Measurements from ENCODE around the gene MGAT1.

MGAT1 gene

GRCh38 chr5:180823940-180824629 is 21.5 kb upstream of the MGAT1 start:
- DNase-seq (ENCODE audit: low spot score): no peak

DNA sequence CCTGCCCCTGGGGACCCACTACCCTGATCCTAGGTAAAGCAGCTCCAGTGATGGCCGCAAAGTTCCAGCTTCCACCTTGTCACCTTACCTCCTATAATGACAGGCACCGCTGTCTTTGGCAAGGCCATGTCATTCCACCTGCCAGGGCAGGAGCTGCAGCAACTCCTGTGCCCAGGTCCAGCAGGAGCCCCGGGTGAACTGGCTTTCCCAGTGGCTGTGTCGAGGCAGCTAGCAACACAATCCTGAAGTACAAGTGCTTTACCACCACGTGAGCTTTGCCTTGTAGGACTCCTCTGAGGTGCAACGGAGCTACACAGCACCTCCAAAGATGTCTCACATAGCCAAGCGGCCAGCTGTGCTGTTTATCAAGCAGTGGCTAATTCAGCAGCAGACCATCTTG is 20.7 kb upstream of the MGAT1 start:
- no peak for DNase-seq (ENCODE audit: low spot score)

- no peak for DNase-seq (ENCODE audit: low spot score)
Measured at GRCh38 chr5:180821538-180821937, 18.9 kb upstream of the MGAT1 start.

DNA sequence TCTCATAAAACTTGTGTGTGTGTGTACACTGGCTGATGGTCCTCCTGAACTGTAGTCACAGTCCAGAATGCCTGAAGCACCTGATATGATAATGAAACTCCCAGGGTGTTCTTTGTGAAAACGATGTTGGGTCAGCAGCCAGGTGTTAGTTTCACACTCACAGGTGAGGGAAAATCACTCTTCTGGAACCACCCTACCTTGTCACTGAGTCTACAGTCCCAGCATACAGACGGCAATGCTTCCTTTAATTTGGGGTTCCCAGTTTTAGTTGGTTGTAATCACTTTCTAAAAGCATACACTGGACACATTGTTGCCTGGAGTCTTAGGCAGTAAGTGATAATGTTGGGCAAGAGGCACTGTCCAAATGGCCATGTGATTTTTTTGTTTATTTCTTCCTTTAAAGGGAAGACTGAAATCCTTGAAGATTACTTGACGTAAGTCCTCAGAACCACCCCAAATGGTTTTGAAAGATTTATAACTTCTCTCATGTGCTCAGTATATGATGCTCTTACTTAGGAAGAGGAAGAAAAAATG is 18.2 kb upstream of the MGAT1 start:
- DNase-seq (ENCODE audit: low spot score): peak; percentile 60

DNA sequence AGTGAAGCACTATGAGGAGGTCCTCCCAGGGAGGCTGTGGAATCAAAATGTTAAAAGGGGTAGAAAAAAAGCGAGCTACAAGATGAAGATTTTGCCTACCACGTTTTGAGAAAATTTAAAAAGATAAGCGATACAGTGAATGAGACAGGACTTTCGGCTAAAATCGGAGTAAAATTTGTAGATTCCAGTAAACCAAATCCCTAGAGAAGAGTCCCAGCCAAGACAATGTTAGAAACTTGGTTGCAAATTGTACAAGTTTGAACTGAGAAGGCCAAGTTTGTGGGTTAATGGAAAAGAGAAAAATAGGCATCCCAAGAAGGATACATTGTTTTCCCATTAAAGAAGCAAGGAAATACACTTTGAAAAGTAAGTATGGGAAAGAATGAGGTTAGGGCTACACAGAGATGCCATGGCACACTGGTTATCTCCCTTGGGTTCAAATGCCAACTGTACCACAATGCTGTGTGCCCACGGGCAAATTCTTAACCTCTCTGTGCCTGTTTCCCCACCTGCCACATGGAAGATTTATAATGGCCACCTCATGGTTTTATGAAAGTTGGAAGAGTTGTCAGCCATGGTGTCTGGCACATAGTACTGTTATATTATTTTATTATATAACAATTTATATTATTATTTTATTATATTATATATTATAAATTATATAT is 16.2 kb upstream of the MGAT1 start:
- DNase-seq (ENCODE audit: low spot score): no peak

- no peak for DNase-seq (ENCODE audit: low spot score)
Measured at GRCh38 chr5:180817893-180818674, 15.5 kb upstream of the MGAT1 start.

GRCh38 chr5:180816608-180817534 is 14.3 kb upstream of the MGAT1 start:
- no peak for DNase-seq (ENCODE audit: low spot score)

- DNase-seq (ENCODE audit: low spot score): peak; percentile 54
Measured at GRCh38 chr5:180815293-180815917, 12.8 kb upstream of the MGAT1 start.

- DNase-seq (ENCODE audit: low spot score): no peak
Measured at GRCh38 chr5:180813420-180813819, 10.8 kb upstream of the MGAT1 start.

DNA sequence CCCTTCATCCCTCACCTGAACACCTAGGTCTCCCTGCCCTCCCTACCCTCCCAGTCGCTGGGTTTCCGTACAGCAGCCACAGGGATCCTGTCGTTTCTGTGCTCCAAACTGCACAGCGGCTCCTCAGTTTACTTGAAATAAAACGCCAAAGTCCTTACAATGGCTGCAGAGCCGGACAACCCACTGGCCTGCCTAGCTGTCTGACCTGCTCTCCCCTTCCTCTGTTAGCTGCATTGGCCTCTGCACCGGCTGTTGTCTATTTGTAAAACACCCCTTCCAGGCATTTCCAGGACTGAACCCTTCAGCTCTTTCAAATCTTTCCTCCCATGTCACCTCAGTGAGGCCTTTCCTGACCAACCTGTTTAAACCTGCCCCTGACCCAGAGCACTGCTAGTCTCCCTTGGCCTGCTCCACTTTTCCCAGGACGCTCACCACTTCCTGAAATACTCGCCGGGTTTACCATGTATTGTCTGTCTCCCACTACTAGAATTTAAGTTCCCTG is 9.1 kb upstream of the MGAT1 start:
- DNase-seq (ENCODE audit: low spot score): no peak

DNA sequence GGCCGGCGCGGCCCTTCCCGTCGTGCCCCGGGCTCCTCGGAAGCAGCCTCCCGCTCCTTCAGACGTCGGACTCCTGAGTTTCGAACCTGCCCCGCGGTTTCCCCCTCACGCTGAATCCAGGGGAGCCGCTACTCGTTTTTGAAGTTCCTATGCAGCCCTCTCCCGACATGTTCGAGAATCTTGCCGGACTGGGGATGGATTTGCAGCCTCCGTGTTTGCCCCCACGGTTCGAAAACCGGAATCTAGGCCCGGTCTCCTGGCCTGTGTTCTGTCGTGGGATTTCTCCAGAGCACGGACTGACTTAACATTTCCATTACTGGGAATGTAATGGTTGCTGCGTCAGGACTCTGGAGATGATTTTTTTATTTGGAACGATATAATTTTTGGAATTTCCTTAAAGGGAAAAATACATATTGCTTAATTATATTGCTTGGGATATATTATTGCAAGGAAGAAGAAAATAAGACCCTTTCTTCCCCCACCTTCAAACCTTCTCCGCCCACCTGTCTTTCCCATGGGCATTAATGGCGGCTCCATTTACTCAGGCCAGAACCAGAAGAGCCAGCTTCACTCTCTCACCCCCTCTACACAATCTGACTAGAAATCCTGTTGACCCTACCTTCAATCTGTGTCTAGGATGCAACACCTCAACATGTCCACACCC is 8.5 kb upstream of the MGAT1 start:
- DNase-seq (ENCODE audit: low spot score): no peak

DNA sequence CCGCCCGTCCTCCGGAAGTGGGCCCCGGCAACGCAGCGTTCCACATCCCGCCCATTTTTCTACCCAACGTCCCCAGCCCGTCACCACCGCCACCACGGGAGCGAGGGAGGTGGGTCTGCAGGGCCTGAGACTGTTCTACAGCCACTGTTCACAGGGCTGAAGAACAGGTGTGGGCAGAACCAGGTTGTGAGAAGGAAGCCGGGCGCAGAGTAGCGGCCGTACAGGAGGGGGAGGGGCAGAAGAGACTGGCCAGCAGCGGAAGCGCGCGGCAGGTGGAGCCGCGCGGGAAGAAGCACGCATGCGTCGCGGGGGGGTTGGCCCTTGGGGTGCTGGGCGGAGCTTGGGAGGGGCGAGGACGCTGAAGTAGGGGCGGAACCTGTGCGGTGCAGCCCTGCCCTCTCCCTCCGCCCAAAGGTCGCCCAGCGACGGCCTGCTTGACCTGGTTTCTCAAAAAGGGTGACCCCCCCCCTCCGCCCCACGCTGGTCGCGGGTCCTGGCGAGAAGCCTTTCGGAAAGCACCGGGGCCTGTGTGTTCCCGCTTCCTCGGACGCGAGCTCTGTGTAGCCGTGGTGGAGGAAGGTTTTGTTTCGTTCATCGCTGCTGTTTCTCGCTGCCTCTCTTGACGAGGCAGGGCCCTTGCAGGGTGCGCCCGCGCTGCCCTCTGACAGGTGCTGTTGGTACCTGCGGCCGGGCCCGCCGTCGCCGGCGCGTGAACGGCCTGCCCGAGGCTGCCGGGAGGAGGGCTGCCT is 7.8 kb upstream of the MGAT1 start:
- peak; percentile 94 for DNase-seq (ENCODE audit: low spot score)

- DNase-seq (ENCODE audit: low spot score): peak; percentile 94
Measured at GRCh38 chr5:180809403-180810209, 7.0 kb upstream of the MGAT1 start.

DNA sequence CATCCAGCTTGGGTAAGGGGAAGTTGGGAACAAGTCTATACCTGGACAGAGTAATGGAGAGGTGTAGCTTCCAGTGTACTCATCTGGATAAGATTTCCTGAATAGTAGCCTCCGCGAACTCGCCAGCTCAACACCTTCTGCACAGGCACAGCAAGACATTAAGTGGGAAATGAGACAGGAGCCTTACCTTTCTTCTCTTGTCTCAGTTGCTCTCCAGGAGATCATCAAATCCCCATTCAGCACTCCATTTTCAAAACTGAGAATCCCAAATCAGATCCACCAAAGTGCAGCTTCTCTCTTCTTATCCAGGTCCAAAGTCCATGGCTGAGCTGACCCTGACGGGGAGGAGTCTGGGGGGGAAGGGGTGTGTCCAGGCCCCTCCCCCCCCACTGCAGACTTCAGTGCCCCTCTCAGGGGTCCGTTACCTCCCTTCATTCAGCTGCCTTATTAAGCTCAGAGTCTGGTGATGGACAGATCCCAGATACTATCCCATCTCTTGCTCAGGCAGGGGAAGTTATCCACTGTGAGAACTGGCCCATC is 5.9 kb upstream of the MGAT1 start:
- no peak for DNase-seq (ENCODE audit: low spot score)

GRCh38 chr5:180807654-180808414 is 5.2 kb upstream of the MGAT1 start:
- no peak for DNase-seq (ENCODE audit: low spot score)

GRCh38 chr5:180807046-180807445 is 4.4 kb upstream of the MGAT1 start:
- DNase-seq (ENCODE audit: low spot score): no peak

DNA sequence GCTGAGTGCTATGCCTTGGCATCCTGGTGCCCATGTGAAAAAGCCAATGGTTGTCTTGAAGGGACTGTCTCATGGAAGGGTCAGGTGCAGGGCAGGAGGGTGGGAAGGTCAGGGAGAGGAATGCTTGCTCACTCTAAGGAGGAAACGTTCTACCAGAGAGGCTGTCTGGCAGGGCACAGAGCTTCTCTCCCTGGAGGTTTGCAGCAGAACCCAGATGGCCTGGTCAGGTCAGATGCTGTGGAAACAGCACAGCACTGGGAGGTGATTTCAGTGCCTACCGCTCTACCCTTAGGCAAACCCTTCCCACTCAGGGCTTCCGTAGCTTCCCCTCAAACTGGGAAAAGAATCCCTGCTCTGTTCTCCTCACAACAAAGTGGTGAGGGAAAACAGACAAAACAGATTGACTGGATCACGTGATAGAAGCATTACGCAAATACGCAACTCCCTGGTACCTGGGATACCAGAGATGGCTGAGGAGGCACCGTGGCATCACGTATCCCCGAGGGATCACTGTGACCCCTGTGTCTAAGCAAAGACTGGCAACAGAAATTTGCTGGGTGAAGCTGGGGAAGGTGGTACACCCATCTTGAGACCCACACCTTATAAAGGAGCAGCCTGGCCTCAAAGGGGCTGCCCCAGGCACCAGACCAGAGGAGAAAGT is 3.9 kb upstream of the MGAT1 start:
- DNase-seq (ENCODE audit: low spot score): peak; percentile 67
